ENCODE data around the gene PPP4R1.

GRCh38 chr18:9612215-9612830 lies 2.0 kb downstream of the PPP4R1 start:
- TF ChIP-seq POLR2AphosphoS5 (IDR thresholded peaks at IDR 0.05), result no peak
- peak; percentile 88 for TF ChIP-seq SMC3 (conservative IDR thresholded peaks at IDR 0.05; ENCODE audit: poor library complexity)
- no peak for TF ChIP-seq EP300 (conservative IDR thresholded peaks at IDR 0.05; ENCODE audit: poor library complexity, severe bottlenecking)
- TF ChIP-seq CTCF (IDR thresholded peaks at IDR 0.05; ENCODE audit: poor library complexity, severe bottlenecking), result peak; percentile 81

Data from neural cell (in vitro differentiated cells).